Type B pancreatic cell (in vitro differentiated cells): Measurements from ENCODE around the gene CDK5RAP2. TPM values are rescaled to one million over a fixed set of nuclear protein-coding genes. Genes with fewer than 3 reads are reported as not detected.

Experiments used
- DNase-seq: peaks from one replicate; pipeline ENCODE4 v3.0.0; 2021; ENCODE audit warnings: mixed read lengths; ENCODE audit not compliant: unreplicated experiment; ENCODE audit errors: extremely low spot score
- H3K27ac Mint-ChIP-seq: 2 replicates; pipeline ENCODE4 v1.8.0; 2021; ENCODE audit warnings: mild to moderate bottlenecking, mixed read lengths
- H3K27me3 Mint-ChIP-seq: 2 replicates; pipeline ENCODE4 v1.8.0; 2021; ENCODE audit warnings: mixed read lengths
- H3K36me3 Mint-ChIP-seq: 2 replicates; pipeline ENCODE4 v1.8.0; 2021; ENCODE audit warnings: mixed read lengths
- H3K4me1 Mint-ChIP-seq: one replicate; pipeline ENCODE4 v1.8.0; 2021; ENCODE audit warnings: mixed read lengths; ENCODE audit not compliant: unreplicated experiment
- H3K4me3 Mint-ChIP-seq: 2 replicates; pipeline ENCODE4 v1.8.0; 2021; ENCODE audit warnings: mild to moderate bottlenecking, mixed read lengths
- H3K9me3 Mint-ChIP-seq: 2 replicates; pipeline ENCODE4 v1.8.0; 2021; ENCODE audit warnings: mixed read lengths
- total RNA-seq: library from RNA; stranded (reverse); gene quantifications from 2 replicates; pipeline ENCODE4 v1.2.1, GENCODE V29; 2021; ENCODE audit warnings: low replicate concordance
- TF ChIP-seq, protein P1 (sequence below): fragments of 200-600 bp; sonication (generic); conservative IDR thresholded peaks from 2 replicates; pipeline ENCODE4 v1.5.0; 2021; ENCODE audit warnings: antibody characterized with exemption, mild to moderate bottlenecking

CDK5RAP2 gene
- total RNA-seq, 1 donor from 2014 or later: 69.2 TPM

DNA sequence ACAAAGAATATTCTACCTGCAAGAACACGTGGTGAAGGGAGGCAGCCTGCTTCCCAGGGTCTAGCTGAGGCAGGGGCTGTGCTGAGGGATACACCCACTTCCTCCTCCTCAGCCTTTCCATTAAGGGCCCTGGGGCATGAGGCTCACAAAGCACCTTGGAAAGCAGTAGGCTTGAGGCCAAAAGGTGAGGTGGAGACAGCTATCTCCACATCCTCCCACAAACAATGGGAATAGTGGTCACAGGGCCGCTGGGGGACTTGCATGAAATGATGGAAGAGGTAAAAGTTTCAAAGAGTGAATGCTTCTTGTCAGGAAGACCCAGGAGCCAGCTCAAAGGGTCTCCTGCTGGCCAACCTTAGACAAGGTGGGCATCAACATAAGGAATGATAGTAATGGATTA lies 207.9 kb downstream of the CDK5RAP2 start:
- TF ChIP-seq, protein P1, sequence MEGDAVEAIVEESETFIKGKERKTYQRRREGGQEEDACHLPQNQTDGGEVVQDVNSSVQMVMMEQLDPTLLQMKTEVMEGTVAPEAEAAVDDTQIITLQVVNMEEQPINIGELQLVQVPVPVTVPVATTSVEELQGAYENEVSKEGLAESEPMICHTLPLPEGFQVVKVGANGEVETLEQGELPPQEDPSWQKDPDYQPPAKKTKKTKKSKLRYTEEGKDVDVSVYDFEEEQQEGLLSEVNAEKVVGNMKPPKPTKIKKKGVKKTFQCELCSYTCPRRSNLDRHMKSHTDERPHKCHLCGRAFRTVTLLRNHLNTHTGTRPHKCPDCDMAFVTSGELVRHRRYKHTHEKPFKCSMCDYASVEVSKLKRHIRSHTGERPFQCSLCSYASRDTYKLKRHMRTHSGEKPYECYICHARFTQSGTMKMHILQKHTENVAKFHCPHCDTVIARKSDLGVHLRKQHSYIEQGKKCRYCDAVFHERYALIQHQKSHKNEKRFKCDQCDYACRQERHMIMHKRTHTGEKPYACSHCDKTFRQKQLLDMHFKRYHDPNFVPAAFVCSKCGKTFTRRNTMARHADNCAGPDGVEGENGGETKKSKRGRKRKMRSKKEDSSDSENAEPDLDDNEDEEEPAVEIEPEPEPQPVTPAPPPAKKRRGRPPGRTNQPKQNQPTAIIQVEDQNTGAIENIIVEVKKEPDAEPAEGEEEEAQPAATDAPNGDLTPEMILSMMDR: no peak
- no peak for DNase-seq
- Mint-ChIP-seq H3K27ac (no peak overlapping the region), H3K36me3 (no peaks in the 10 kb centered on the region), H3K9me3 (peaks cover 7% of the 10 kb centered on the region), H3K27me3 (peaks cover 5% of the 10 kb centered on the region), H3K4me1 (no peaks in the 10 kb centered on the region), H3K4me3 (no peak overlapping the region)

DNA sequence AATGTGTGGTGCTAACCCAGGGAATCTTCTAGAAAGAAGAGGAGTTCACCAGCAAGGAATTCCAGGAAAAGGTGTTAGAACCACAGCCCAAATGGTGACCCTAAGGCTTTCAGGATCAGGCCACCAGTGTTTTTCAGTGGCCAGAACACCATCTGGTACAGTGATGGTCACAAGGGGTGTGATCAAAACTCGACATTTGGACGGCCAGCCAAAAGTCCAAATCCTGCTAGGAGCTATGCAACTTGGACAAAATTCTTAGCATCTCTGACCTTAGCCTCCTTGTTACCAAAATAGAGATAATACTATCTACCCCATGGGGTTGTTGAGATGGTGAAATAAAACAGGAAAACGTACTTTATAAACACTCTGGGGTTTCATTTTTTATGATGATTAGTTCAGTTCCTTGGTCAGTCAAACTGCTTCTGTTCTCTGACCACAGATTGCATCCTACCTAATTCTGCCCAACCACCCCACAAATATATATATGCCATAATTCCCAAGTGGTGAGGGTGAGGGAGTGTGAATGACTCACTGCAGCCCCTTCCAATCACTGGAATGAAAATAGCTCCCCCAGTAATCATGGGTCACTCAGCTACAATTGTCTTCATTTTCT lies 210.3 kb downstream of the CDK5RAP2 start:
- no peaks in the 10 kb centered on the region for H3K36me3 Mint-ChIP-seq
- no peak overlapping the region for H3K27ac Mint-ChIP-seq
- peaks cover 5% of the 10 kb centered on the region for H3K4me1 Mint-ChIP-seq
- no peak overlapping the region for H3K4me3 Mint-ChIP-seq
- H3K27me3 Mint-ChIP-seq: peaks cover 5% of the 10 kb centered on the region
- DNase-seq: no peak
- TF ChIP-seq, protein P1: no peak
- H3K9me3 Mint-ChIP-seq: no peaks in the 10 kb centered on the region

DNA sequence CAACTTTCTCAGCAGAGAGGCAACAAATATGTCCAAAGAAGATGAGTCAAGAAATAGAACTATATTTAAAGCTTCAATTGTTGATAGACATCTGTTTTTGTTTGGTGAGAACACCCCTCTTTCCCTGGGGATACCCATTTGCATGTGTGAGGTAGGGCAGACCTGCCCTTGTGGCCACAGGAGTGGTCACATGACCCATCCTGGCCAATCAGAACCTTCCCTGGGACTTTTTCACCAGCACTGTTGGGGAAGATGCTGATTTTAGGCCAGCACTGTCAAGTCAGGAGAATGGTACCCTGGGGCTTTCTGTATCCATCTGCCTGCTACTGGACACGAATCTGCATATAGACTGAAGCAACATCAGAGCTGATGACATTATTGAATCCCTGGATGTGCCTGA lies 211.2 kb downstream of the CDK5RAP2 start:
- no peak overlapping the region for H3K4me3 Mint-ChIP-seq
- H3K9me3 Mint-ChIP-seq: no peaks in the 10 kb centered on the region
- no peaks in the 10 kb centered on the region for H3K36me3 Mint-ChIP-seq
- TF ChIP-seq, protein P1: no peak
- no peak for DNase-seq
- H3K27ac Mint-ChIP-seq: no peak overlapping the region
- H3K4me1 Mint-ChIP-seq: peaks cover 7% of the 10 kb centered on the region
- peaks cover 5% of the 10 kb centered on the region for H3K27me3 Mint-ChIP-seq

DNA sequence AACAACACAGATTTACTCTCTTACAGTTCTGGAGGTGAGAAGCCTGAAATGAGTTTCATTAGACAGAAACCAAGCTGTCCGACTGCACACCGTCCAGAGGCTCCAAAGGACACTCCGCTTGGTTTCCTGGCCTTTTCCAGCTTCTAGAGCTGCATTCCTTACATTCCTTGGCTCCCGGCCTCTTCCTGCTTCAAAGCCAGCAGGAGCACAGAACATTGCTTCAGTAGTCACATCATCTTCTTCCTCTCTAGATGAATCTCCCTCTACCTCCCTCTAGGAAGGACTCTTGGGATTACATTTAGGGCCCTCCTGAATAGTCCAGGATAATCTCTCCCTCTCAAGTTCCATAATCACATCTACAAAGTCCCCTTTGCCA lies 213.3 kb downstream of the CDK5RAP2 start:
- no peaks in the 10 kb centered on the region for H3K27me3 Mint-ChIP-seq
- no peak for DNase-seq
- H3K36me3 Mint-ChIP-seq: no peaks in the 10 kb centered on the region
- TF ChIP-seq, protein P1: peak; percentile 31
- H3K9me3 Mint-ChIP-seq: no peaks in the 10 kb centered on the region
- H3K27ac Mint-ChIP-seq: no peak overlapping the region
- peaks cover 10% of the 10 kb centered on the region for H3K4me1 Mint-ChIP-seq
- H3K4me3 Mint-ChIP-seq: no peak overlapping the region

DNA sequence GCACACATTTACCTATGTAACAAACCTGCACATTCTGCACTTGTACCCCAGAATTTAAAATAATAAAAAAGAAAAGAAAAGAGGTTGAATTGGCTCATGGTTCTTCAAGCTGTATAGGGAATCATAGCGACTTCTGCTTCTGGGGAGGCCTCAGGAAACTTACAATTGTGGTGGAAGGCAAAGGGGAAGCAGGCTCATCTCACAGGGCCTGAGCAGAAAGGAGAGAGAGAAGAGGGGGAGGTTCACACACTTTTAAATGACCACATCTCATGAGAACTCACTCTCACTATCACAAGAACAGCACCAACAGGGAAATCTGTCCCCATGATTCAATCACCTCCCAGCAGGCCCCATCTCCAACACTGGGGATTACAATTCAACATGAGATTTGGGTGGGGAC lies 214.6 kb downstream of the CDK5RAP2 start:
- Mint-ChIP-seq H3K36me3 (no peaks in the 10 kb centered on the region), H3K4me3 (no peak overlapping the region), H3K9me3 (no peaks in the 10 kb centered on the region), H3K4me1 (peaks cover 14% of the 10 kb centered on the region), H3K27ac (no peak overlapping the region), H3K27me3 (no peaks in the 10 kb centered on the region)
- no peak for DNase-seq
- TF ChIP-seq, protein P1: no peak

DNA sequence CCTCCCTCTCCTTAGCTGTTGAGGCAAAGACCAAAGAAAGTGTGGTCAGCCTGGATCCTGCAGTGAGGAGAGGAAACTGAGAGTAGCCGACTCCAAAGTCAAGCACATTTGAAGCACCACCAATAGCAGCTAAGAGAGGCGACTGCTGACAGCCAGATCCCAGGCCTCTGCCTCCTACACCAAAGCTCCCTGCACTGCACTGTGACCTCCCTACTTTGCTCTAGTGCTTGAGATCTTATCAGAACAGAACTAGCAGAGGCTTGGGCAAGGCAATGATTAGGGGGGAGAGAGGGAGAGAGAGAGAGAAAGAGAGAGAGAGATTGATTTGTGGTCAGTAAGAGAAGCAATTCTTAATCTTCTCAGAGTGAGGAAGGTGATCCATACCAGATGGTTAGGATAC lies 216.3 kb downstream of the CDK5RAP2 start:
- no peak for DNase-seq
- Mint-ChIP-seq H3K27ac (no peak overlapping the region), H3K9me3 (no peaks in the 10 kb centered on the region), H3K4me1 (peaks cover 16% of the 10 kb centered on the region), H3K27me3 (no peaks in the 10 kb centered on the region), H3K36me3 (no peaks in the 10 kb centered on the region), H3K4me3 (no peak overlapping the region)
- TF ChIP-seq, protein P1: no peak
